LoVo (cell line): ENCODE results near the gene PPP1R1B.
"Not testable (repeated sequence)": the region's sequence is repeated elsewhere in the genome, so short reads cannot be mapped to it uniquely, and the experiment has no call there.

Experiments
- DNase-seq: peaks from one replicate; pipeline ENCODE4 v3.0.0-alpha.2; 2016; ENCODE audit warnings: low spot score

PPP1R1B gene

GRCh38 chr17:39626171-39627046 is at the start of gene PPP1R1B:
Gene PPP1R1B (plus strand): TSS chr17:39626952. CDS start chr17:39627393, 441 bp downstream.
- no peak for DNase-seq

GRCh38 chr17:39578272-39578671 is 48.5 kb upstream of the PPP1R1B start:
- DNase-seq = no peak

GRCh38 chr17:39579318-39580081 is 47.3 kb upstream of the PPP1R1B start:
- no peak for DNase-seq

DNA sequence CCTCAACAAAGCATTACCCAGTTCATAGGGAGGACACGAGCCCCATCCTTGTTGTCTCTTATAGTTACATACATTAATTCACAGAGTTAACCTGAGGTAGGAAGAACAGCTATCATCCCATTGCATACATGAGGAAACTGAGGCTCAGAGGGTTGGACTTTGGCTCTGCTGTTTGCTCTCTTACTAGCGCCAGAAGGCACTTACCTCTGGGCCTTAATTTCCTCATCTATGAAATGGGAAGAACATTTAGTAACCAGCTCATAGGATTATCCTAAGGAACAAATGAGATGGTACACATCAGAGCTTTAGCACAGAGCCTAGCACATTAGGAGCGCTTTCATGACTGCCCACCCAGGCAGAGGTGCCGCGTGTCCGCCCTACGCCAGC is 46.7 kb upstream of the PPP1R1B start:
- no peak for DNase-seq

- DNase-seq = no peak
Measured at GRCh38 chr17:39581071-39581758, 45.5 kb upstream of the PPP1R1B start.

- DNase-seq = no peak
Measured at GRCh38 chr17:39581759-39582085, 45.0 kb upstream of the PPP1R1B start.

- no peak for DNase-seq
Measured at GRCh38 chr17:39582658-39583057, 44.1 kb upstream of the PPP1R1B start.

GRCh38 chr17:39590180-39590579 is 36.6 kb upstream of the PPP1R1B start:
- DNase-seq = not testable (repeated sequence)

DNA sequence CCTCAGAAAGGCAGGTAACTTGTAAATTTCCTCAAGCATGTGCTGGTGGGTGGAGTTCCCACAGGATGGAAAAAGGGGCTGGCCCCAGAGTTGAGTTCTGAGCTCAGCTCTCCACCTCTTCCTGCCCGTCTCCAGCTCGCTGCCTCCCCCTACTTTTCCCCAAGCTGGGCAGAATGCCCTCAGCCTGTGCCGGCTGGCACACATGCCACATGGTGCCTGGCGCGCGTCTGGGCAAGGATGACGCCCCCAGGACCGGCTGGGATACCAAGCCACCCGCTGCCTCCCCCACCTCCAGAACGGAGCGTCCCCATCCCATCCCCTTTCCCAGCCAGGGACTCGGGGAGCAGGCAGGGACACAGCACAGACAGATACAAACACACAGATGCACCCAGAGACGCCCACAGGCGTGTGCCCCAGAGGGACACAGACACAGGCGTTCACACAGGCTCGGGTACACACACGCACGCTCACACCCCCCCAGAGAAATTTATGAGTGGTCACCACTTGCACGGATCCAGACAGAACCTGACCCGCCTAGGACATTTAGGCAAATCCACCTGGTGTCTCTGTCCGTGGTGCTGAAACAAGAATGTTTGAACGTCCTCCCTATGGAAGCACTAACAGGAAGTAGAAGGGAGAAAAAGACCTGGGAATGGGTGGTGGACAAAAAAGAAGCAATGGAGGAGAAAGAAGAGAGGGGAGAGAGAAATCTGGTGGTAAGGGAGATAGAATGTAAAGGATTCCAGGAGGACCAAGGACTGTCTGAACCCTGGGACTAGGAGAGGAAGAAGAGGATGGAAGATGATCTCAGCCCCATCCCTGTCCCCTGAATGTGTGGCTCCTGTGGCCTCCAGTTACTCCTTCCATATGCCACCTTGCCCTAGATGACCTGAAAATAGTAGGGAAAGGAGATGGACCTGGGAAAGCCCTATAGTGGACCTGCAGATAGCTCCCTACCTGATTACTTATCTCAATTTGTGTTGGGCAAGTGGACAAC is 34.5 kb upstream of the PPP1R1B start:
- peak; percentile 59 for DNase-seq

DNA sequence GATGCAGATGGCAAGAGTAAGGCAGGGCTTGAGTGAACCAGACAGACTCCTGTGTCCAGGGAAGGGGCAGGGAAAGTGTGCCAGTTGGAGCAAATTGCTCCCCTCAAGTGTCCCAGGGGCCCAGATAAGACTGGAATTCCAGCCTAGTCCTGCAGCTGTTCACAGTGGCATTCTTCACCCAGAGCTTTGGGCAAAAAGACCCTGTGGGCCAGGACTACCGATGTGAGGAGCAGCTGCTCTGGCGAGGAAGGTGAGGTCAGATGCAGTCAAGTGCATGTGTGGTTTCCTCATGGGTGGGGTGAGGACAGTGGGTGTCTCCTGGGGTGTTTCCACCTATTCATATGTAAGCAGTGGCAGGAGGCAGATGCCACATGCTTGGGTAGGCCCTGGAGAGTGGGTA is 33.4 kb upstream of the PPP1R1B start:
- no peak for DNase-seq

- no peak for DNase-seq
Measured at GRCh38 chr17:39595294-39595693, 31.5 kb upstream of the PPP1R1B start.

DNA sequence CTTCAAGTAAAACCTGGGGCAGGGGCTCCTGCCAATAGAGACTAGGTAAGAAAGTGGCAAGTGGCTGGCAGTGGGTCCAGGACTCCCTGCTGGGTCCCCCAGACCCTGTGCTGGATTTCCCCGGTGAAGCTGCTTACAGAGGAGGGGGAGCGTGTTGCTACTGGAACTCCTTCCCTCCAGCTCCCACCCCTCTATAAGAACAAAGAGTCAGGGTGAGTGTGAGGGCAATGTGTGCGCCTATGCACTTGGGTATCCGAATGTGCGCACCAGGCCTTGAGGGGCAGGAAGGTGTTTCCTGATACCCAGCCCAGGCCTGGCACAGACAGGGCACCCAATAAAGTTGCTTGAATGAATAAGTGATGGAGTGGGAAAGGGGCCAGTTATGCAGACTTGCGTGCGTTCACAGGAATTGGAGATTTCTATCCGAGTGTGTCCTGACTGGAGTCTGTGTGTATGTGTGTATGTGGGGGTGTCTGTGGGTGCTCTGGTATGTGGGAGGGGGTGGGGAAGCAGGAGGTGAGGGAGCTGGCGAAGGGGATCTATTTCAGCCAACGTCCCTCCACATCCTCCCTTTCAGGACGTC is 30.7 kb upstream of the PPP1R1B start:
- DNase-seq = no peak

- DNase-seq = no peak
Measured at GRCh38 chr17:39596543-39597267, 30.0 kb upstream of the PPP1R1B start.

- no peak for DNase-seq
Measured at GRCh38 chr17:39597372-39598046, 29.2 kb upstream of the PPP1R1B start.

- no peak for DNase-seq
Measured at GRCh38 chr17:39598047-39598481, 28.7 kb upstream of the PPP1R1B start.

- DNase-seq = no peak
Measured at GRCh38 chr17:39598630-39599003, 28.1 kb upstream of the PPP1R1B start.

- DNase-seq = no peak
Measured at GRCh38 chr17:39599004-39599664, 27.6 kb upstream of the PPP1R1B start.

GRCh38 chr17:39599665-39600231 is 27.0 kb upstream of the PPP1R1B start:
- no peak for DNase-seq
